Smooth muscle cell (in vitro differentiated cells): ENCODE results near the gene ALG8. TPM values are rescaled to one million over a fixed set of nuclear protein-coding genes. Genes with fewer than 3 reads are reported as not detected.

ENCODE experiments used
- DNase-seq: peaks from one replicate; lab custom pipeline; 2025; ENCODE audit not compliant: unreplicated experiment; lab: John Stamatoyannopoulos, UW
- H2AFZ ChIP-seq: fragments of 200-600 bp; sonication (generic); 2 replicates; pipeline ENCODE4 v1.6.0; 2016; ENCODE audit warnings: antibody characterized with exemption, low read depth, mild to moderate bottlenecking
- H3F3A ChIP-seq: fragments of 200-600 bp; sonication (generic); 2 replicates; pipeline ENCODE4 v1.6.0; 2017; ENCODE audit warnings: antibody characterized with exemption, low read depth
- H3K27ac ChIP-seq: fragments of 200-600 bp; sonication (generic); 2 replicates; pipeline ENCODE4 v1.5.1; 2016; ENCODE audit warnings: low read depth, mild to moderate bottlenecking
- H3K27me3 ChIP-seq: fragments of 200-600 bp; sonication (generic); 2 replicates; pipeline ENCODE4 v1.6.1; 2016; ENCODE audit warnings: low read depth, mild to moderate bottlenecking
- H3K36me3 ChIP-seq: fragments of 200-600 bp; sonication (generic); 2 replicates; pipeline ENCODE4 v1.5.1; 2016; ENCODE audit warnings: low read depth
- H3K4me1 ChIP-seq: fragments of 200-600 bp; sonication (generic); 2 replicates; pipeline ENCODE4 v1.5.1; 2016; ENCODE audit warnings: low read depth
- H3K4me2 ChIP-seq: fragments of 200-600 bp; sonication (generic); 2 replicates; pipeline ENCODE4 v1.6.0; 2016; ENCODE audit warnings: mild to moderate bottlenecking
- H3K4me3 ChIP-seq: fragments of 200-600 bp; sonication (generic); 2 replicates; pipeline ENCODE4 v1.5.1; 2016; ENCODE audit warnings: mild to moderate bottlenecking
- H3K79me2 ChIP-seq: fragments of 200-600 bp; sonication (generic); 2 replicates; pipeline ENCODE4 v1.6.0; 2016; ENCODE audit warnings: low read depth, mild to moderate bottlenecking
- H3K9ac ChIP-seq: fragments of 200-600 bp; sonication (generic); 2 replicates; pipeline ENCODE4 v1.6.0; 2016; ENCODE audit warnings: low read depth
- H3K9me3 ChIP-seq: fragments of 200-600 bp; sonication (generic); replicated peaks from 2 replicates; pipeline ENCODE4 v1.5.1; 2016; ENCODE audit warnings: low read depth
- H4K20me1 ChIP-seq: fragments of 200-600 bp; sonication (generic); 2 replicates; pipeline ENCODE4 v1.6.0; 2016; ENCODE audit warnings: low read depth
- CTCF ChIP-seq: fragments of 200-600 bp; sonication (generic); IDR thresholded peaks from 2 replicates; pipeline ENCODE4 v1.5.1; 2017; ENCODE audit warnings: borderline replicate concordance, mild to moderate bottlenecking, antibody characterized with exemption; ENCODE audit not compliant: insufficient read depth, poor library complexity, severe bottlenecking
- WGBS: methylation state at CpG from one replicate; pipeline ENCODE4 v1.1.7; 2016; ENCODE audit warnings: low lambda C conversion rate; 5-methylcytosine and 5-hydroxymethylcytosine counted together
- polyA plus RNA-seq: library from polyadenylated mRNA; unstranded; fragments of >200 nt; fragmentation: Nextera tagmentation; extraction: Ambion mirVana; gene quantifications from 2 replicates; pipeline ENCODE4 v1.2.1, GENCODE V29; 2016
- total RNA-seq: library from RNA; depleted of rRNA; stranded (reverse); fragments of >200 nt; gene quantifications from 2 replicates; pipeline ENCODE4 v1.2.3, GENCODE V29; 2014

The ALG8 gene
- total and polyA plus RNA-seq, 2 experiments from 2014 or later = 62.0 to 68.3 TPM

- DNase-seq = no peak
- H3K9ac ChIP-seq = no peak overlapping the region
- H3K4me1 ChIP-seq = no peaks in the 10 kb centered on the region
- no peaks in the 10 kb centered on the region for H4K20me1 ChIP-seq
- H2AFZ ChIP-seq = no peak overlapping the region
- no peak overlapping the region for H3K27ac ChIP-seq
- H3K4me3 ChIP-seq = no peak overlapping the region
- H3K79me2 ChIP-seq = no peaks in the 10 kb centered on the region
- H3K4me2 ChIP-seq = no peak overlapping the region
- no peaks in the 10 kb centered on the region for H3K9me3 ChIP-seq
- H3F3A ChIP-seq = no peaks in the 10 kb centered on the region
- WGBS = 82% methylated on average over 2 of the region's 2 CpGs
- H3K27me3 ChIP-seq = no peaks in the 10 kb centered on the region
- TF ChIP-seq CTCF = no peak
- no peaks in the 10 kb centered on the region for H3K36me3 ChIP-seq
These were observed 8.4 kb upstream of the ALG8 start for GRCh38 chr11:78147807-78148206.

- no peaks in the 10 kb centered on the region for H4K20me1 ChIP-seq
These were observed 6.1 kb upstream of the ALG8 start for GRCh38 chr11:78145511-78146025.

GRCh38 chr11:78140392-78141077 lies 1.1 kb upstream of the ALG8 start:
- H3F3A ChIP-seq = no peaks in the 10 kb centered on the region
- H3K4me1 ChIP-seq = peaks cover 11% of the 10 kb centered on the region
- peak overlapping the region; percentile 90 for H3K4me2 ChIP-seq
- no peak for TF ChIP-seq CTCF
- no peaks in the 10 kb centered on the region for H3K27me3 ChIP-seq
- peak overlapping the region; percentile 89 for H3K4me3 ChIP-seq
- H3K27ac ChIP-seq = no peak overlapping the region
- no peaks in the 10 kb centered on the region for H3K36me3 ChIP-seq
- no peaks in the 10 kb centered on the region for H4K20me1 ChIP-seq
- H3K79me2 ChIP-seq = peaks cover 20% of the 10 kb centered on the region
- peak overlapping the region; percentile 68 for H2AFZ ChIP-seq
- H3K9ac ChIP-seq = peak overlapping the region; percentile 63
- H3K9me3 ChIP-seq = no peaks in the 10 kb centered on the region
- no peak for DNase-seq
- WGBS = 42% methylated on average over 17 of the region's 17 CpGs

More at GRCh38 chr11:78145511-78146025, 6.1 kb upstream of the ALG8 start:
- Histone ChIP-seq H3F3A (no peaks in the 10 kb centered on the region), H3K79me2 (no peaks in the 10 kb centered on the region), H3K27ac (no peak overlapping the region), H2AFZ (no peak overlapping the region), H3K36me3 (no peaks in the 10 kb centered on the region), H3K9ac (no peak overlapping the region), H3K27me3 (no peaks in the 10 kb centered on the region), H3K4me3 (no peak overlapping the region), H3K4me1 (peaks cover 2% of the 10 kb centered on the region), H3K9me3 (no peaks in the 10 kb centered on the region), H3K4me2 (no peak overlapping the region)
- TF ChIP-seq CTCF = no peak
- no peak for DNase-seq
- WGBS = 96% methylated on average over 1 of the region's 1 CpG
